ENCODE results near the gene MYH9.

The MYH9 gene

GRCh38 chr22:36298118-36298517 lies 89.6 kb downstream of the MYH9 start:
- Histone ChIP-seq H3K27me3 (ENCODE audit: control insufficient read depth in 5 of 5, insufficient read depth in 4 of 5, low read length in 5 of 5) (no peaks in the 10 kb centered on the region), H3K4me3 (ENCODE audit: low read depth in 1 of 5, low read length in 5 of 5) (no peak overlapping the region), H3K36me3 (ENCODE audit: control insufficient read depth in 5 of 5, insufficient read depth in 5 of 5, low read length in 5 of 5) (peaks cover 7 to 100% (median 99%) of the 10 kb centered on the region in 5 donors), H3K9me3 (ENCODE audit: control insufficient read depth in 5 of 5, low read length in 5 of 5) (no peaks in the 10 kb centered on the region), H3K27ac (ENCODE audit: low read depth, low read length) (no peak overlapping the region), H3K4me1 (ENCODE audit: control insufficient read depth in 5 of 5, insufficient read depth in 5 of 5, low read length in 5 of 5) (peaks cover 0 to 9% (median 5%) of the 10 kb centered on the region in 5 donors), H3K9ac (ENCODE audit: low read length in 5 of 5) (no peak overlapping the region)

GRCh38 chr22:36297568-36297967 lies 90.2 kb downstream of the MYH9 start:
- no peak overlapping the region for H3K27ac ChIP-seq (ENCODE audit: low read depth, low read length)
- H3K27me3 ChIP-seq (ENCODE audit: control insufficient read depth in 5 of 5, insufficient read depth in 4 of 5, low read length in 5 of 5), result no peaks in the 10 kb centered on the region
- H3K36me3 ChIP-seq (ENCODE audit: control insufficient read depth in 5 of 5, insufficient read depth in 5 of 5, low read length in 5 of 5), result peaks cover 7 to 100% (median 99%) of the 10 kb centered on the region in 5 donors
- H3K4me1 ChIP-seq (ENCODE audit: control insufficient read depth in 5 of 5, insufficient read depth in 5 of 5, low read length in 5 of 5), result peaks cover 0 to 9% (median 5%) of the 10 kb centered on the region in 5 donors
- no peak overlapping the region for H3K9ac ChIP-seq (ENCODE audit: low read length in 5 of 5)
- H3K9me3 ChIP-seq (ENCODE audit: control insufficient read depth in 5 of 5, low read length in 5 of 5), result no peaks in the 10 kb centered on the region
- no peak overlapping the region for H3K4me3 ChIP-seq (ENCODE audit: low read depth in 1 of 5, low read length in 5 of 5)

- H3K27ac ChIP-seq (ENCODE audit: low read depth, low read length), result no peak overlapping the region
- peaks cover 0 to 9% (median 5%) of the 10 kb centered on the region in 5 donors for H3K4me1 ChIP-seq (ENCODE audit: control insufficient read depth in 5 of 5, insufficient read depth in 5 of 5, low read length in 5 of 5)
- no peak overlapping the region for H3K9ac ChIP-seq (ENCODE audit: low read length in 5 of 5)
- H3K27me3 ChIP-seq (ENCODE audit: control insufficient read depth in 5 of 5, insufficient read depth in 4 of 5, low read length in 5 of 5), result no peaks in the 10 kb centered on the region
- H3K9me3 ChIP-seq (ENCODE audit: control insufficient read depth in 5 of 5, low read length in 5 of 5), result no peaks in the 10 kb centered on the region
- H3K4me3 ChIP-seq (ENCODE audit: low read depth in 1 of 5, low read length in 5 of 5), result no peak overlapping the region
- peaks cover 4 to 100% (median 100%) of the 10 kb centered on the region in 5 donors for H3K36me3 ChIP-seq (ENCODE audit: control insufficient read depth in 5 of 5, insufficient read depth in 5 of 5, low read length in 5 of 5)
Observed at GRCh38 chr22:36296690-36297089, 91.1 kb downstream of the MYH9 start.

GRCh38 chr22:36295247-36295646 lies 92.5 kb downstream of the MYH9 start:
- no peaks in the 10 kb centered on the region for H3K27me3 ChIP-seq (ENCODE audit: control insufficient read depth in 5 of 5, insufficient read depth in 4 of 5, low read length in 5 of 5)
- H3K36me3 ChIP-seq (ENCODE audit: control insufficient read depth in 5 of 5, insufficient read depth in 5 of 5, low read length in 5 of 5), result peaks cover 4 to 88% (median 87%) of the 10 kb centered on the region in 5 donors
- H3K9ac ChIP-seq (ENCODE audit: low read length in 5 of 5), result no peak overlapping the region
- no peak overlapping the region for H3K27ac ChIP-seq (ENCODE audit: low read depth, low read length)
- H3K4me1 ChIP-seq (ENCODE audit: control insufficient read depth in 5 of 5, insufficient read depth in 5 of 5, low read length in 5 of 5), result peaks cover 0 to 8% (median 5%) of the 10 kb centered on the region in 5 donors
- H3K9me3 ChIP-seq (ENCODE audit: control insufficient read depth in 5 of 5, low read length in 5 of 5), result no peaks in the 10 kb centered on the region
- no peak overlapping the region for H3K4me3 ChIP-seq (ENCODE audit: low read depth in 1 of 5, low read length in 5 of 5)

- H3K27ac ChIP-seq (ENCODE audit: low read depth, low read length), result no peak overlapping the region
- H3K4me1 ChIP-seq (ENCODE audit: control insufficient read depth in 5 of 5, insufficient read depth in 5 of 5, low read length in 5 of 5), result peaks cover 0 to 4% (median under 1%) of the 10 kb centered on the region in 5 donors
- H3K9me3 ChIP-seq (ENCODE audit: control insufficient read depth in 5 of 5, low read length in 5 of 5), result no peaks in the 10 kb centered on the region
- no peaks in the 10 kb centered on the region for H3K27me3 ChIP-seq (ENCODE audit: control insufficient read depth in 5 of 5, insufficient read depth in 4 of 5, low read length in 5 of 5)
- peaks cover 4 to 87% (median 85%) of the 10 kb centered on the region in 5 donors for H3K36me3 ChIP-seq (ENCODE audit: control insufficient read depth in 5 of 5, insufficient read depth in 5 of 5, low read length in 5 of 5)
- no peak overlapping the region for H3K4me3 ChIP-seq (ENCODE audit: low read depth in 1 of 5, low read length in 5 of 5)
- H3K9ac ChIP-seq (ENCODE audit: low read length in 5 of 5), result no peak overlapping the region
Observed at GRCh38 chr22:36294801-36295200, 93.0 kb downstream of the MYH9 start.

- no peak overlapping the region for H3K27ac ChIP-seq (ENCODE audit: low read depth, low read length)
- H3K4me3 ChIP-seq (ENCODE audit: low read depth in 1 of 5, low read length in 5 of 5), result no peak overlapping the region
- peaks cover 4 to 87% (median 85%) of the 10 kb centered on the region in 5 donors for H3K36me3 ChIP-seq (ENCODE audit: control insufficient read depth in 5 of 5, insufficient read depth in 5 of 5, low read length in 5 of 5)
- no peaks in the 10 kb centered on the region for H3K4me1 ChIP-seq (ENCODE audit: control insufficient read depth in 5 of 5, insufficient read depth in 5 of 5, low read length in 5 of 5)
- no peak overlapping the region for H3K9ac ChIP-seq (ENCODE audit: low read length in 5 of 5)
- no peaks in the 10 kb centered on the region for H3K27me3 ChIP-seq (ENCODE audit: control insufficient read depth in 5 of 5, insufficient read depth in 4 of 5, low read length in 5 of 5)
- H3K9me3 ChIP-seq (ENCODE audit: control insufficient read depth in 5 of 5, low read length in 5 of 5), result no peaks in the 10 kb centered on the region
Observed at GRCh38 chr22:36294293-36294620, 93.5 kb downstream of the MYH9 start.

GRCh38 chr22:36293606-36294292 lies 94.0 kb downstream of the MYH9 start:
- Histone ChIP-seq H3K9ac (ENCODE audit: low read length in 5 of 5) (no peak overlapping the region), H3K36me3 (ENCODE audit: control insufficient read depth in 5 of 5, insufficient read depth in 5 of 5, low read length in 5 of 5) (peaks cover 4 to 87% (median 85%) of the 10 kb centered on the region in 5 donors), H3K27ac (ENCODE audit: low read depth, low read length) (no peak overlapping the region), H3K9me3 (ENCODE audit: control insufficient read depth in 5 of 5, low read length in 5 of 5) (no peaks in the 10 kb centered on the region), H3K4me3 (ENCODE audit: low read depth in 1 of 5, low read length in 5 of 5) (no peak overlapping the region), H3K27me3 (ENCODE audit: control insufficient read depth in 5 of 5, insufficient read depth in 4 of 5, low read length in 5 of 5) (no peaks in the 10 kb centered on the region), H3K4me1 (ENCODE audit: control insufficient read depth in 5 of 5, insufficient read depth in 5 of 5, low read length in 5 of 5) (no peaks in the 10 kb centered on the region)

- H3K9me3 ChIP-seq (ENCODE audit: control insufficient read depth in 5 of 5, low read length in 5 of 5), result no peaks in the 10 kb centered on the region
- H3K27ac ChIP-seq (ENCODE audit: low read depth, low read length), result no peak overlapping the region
- no peaks in the 10 kb centered on the region for H3K27me3 ChIP-seq (ENCODE audit: control insufficient read depth in 5 of 5, insufficient read depth in 4 of 5, low read length in 5 of 5)
- no peak overlapping the region for H3K9ac ChIP-seq (ENCODE audit: low read length in 5 of 5)
- peaks cover 4 to 87% (median 85%) of the 10 kb centered on the region in 5 donors for H3K36me3 ChIP-seq (ENCODE audit: control insufficient read depth in 5 of 5, insufficient read depth in 5 of 5, low read length in 5 of 5)
- no peak overlapping the region for H3K4me3 ChIP-seq (ENCODE audit: low read depth in 1 of 5, low read length in 5 of 5)
- H3K4me1 ChIP-seq (ENCODE audit: control insufficient read depth in 5 of 5, insufficient read depth in 5 of 5, low read length in 5 of 5), result no peaks in the 10 kb centered on the region
Observed at GRCh38 chr22:36292823-36293530, 94.8 kb downstream of the MYH9 start.

- Histone ChIP-seq H3K4me3 (ENCODE audit: low read depth in 1 of 5, low read length in 5 of 5) (no peak overlapping the region), H3K36me3 (ENCODE audit: control insufficient read depth in 5 of 5, insufficient read depth in 5 of 5, low read length in 5 of 5) (peaks cover under 1 to 84% (median 83%) of the 10 kb centered on the region in 5 donors), H3K9ac (ENCODE audit: low read length in 5 of 5) (no peak overlapping the region), H3K27ac (ENCODE audit: low read depth, low read length) (no peak overlapping the region), H3K9me3 (ENCODE audit: control insufficient read depth in 5 of 5, low read length in 5 of 5) (no peaks in the 10 kb centered on the region), H3K4me1 (ENCODE audit: control insufficient read depth in 5 of 5, insufficient read depth in 5 of 5, low read length in 5 of 5) (no peaks in the 10 kb centered on the region), H3K27me3 (ENCODE audit: control insufficient read depth in 5 of 5, insufficient read depth in 4 of 5, low read length in 5 of 5) (no peaks in the 10 kb centered on the region)
Observed at GRCh38 chr22:36291831-36292740, 95.7 kb downstream of the MYH9 start.

Measured in subcutaneous abdominal adipose tissue (tissue), 5 donors.